ENCODE results near the gene DHX29.
A peak's percentile ranks its signal among the peaks of the same experiment; 100 is the strongest.
"Not testable (repeated sequence)": the region's sequence is repeated elsewhere in the genome, so short reads cannot be mapped to it uniquely, and the experiment has no call there.

Gene DHX29

DNA sequence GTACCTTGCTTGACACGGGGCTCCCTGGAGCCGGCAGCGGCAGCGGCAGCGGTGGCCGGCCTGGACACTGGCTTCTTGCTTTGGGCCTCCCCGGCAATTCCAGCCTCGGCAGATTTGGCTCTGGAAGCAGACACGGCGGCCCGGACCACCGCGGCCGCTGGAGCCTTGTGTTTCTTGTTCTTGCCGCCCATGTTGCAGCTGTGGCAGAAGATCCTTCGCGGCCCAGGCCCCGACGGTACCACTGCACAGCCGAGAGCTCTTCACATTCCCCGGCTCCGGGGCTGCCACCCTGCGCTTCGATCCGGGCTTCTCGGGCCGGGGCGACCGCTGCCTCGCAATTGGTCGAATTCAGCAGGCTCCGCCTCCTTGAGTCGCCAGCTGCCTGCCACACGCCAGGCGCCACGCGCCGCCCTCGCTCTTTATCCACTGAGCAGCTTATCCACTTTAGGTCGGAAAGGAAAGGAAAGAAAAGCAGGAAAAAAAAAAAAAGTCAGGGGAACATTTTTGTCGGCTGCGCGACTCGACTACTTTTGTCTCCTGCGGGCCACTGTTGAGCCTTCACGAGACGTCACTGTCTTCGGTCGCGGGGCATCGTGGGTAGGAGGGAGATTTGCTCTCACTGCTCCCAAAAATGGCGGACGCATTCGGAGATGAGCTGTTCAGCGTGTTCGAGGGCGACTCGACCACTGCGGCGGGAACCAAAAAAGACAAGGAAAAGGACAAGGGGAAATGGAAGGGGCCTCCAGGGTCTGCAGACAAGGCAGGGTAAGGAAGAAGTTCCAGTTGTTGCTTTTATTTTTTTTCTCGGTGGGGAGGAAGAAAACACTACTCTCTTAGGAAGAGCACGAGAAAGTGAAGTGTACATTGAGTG, at the start of gene DHX29, which contains the start of gene MTREX:
DHX29 (minus strand) TSS at position 312 of the 871 bp plus-strand sequence; CDS start at position 191, 121 bp downstream.
MTREX (plus strand) TSS at position 607 of the 871 bp plus-strand sequence; CDS start at position 632, 25 bp downstream.
- H3K4me3 ChIP-seq (ENCODE audit: low read depth, low read length): peak within 1 kb of the TSS; percentile 80
- peak; percentile 75 for DNase-seq (ENCODE audit: low read depth)

DNA sequence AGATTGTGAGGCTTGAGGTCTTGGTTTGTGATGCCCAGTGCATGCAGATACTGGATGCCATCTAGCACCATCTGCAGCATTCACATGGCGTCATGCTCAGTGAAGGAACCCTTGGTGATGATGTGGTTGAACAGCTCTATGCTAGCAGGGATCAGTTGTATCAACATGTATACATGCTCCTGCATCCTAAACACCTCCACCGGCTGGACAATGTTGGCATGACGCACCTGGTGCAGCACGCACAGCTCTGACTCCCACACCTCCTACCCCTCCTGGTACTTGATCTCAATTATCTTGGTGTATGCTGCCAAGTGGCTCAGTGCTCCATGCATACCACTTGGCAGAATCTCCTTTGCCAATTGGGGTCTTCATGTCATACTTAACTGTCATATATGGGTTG, 49.4 kb upstream of the DHX29 start:
- no peak for DNase-seq (ENCODE audit: low read depth)
- H3K4me3 ChIP-seq (ENCODE audit: low read depth, low read length): no peak overlapping the region

DNA sequence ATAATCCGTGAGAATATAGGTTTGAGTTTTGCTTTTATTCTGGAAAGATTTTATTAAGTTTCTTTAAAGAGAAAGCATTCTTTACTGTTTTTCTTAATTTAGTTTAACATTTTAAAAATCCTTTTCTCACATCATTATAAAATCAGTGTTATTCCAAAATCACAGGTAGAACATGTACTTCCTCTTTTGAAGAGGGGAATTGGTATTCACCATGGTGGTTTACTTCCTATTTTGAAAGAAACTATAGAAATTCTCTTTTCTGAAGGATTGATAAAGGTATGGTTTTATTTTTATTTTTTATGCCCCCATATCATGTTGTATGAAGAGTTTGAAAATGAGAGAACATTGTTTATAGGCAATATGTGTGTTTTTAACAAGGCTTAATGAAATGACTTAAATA, 43.3 kb upstream of the DHX29 start:
- H3K4me3 ChIP-seq (ENCODE audit: low read depth, low read length): no peak overlapping the region
- no peak for DNase-seq (ENCODE audit: low read depth)

- no peak overlapping the region for H3K4me3 ChIP-seq (ENCODE audit: low read depth, low read length)
These were observed 40.3 kb upstream of the DHX29 start for GRCh38 chr5:55347786-55348185.

GRCh38 chr5:55345327-55345726, 37.8 kb upstream of the DHX29 start:
- no peak overlapping the region for H3K4me3 ChIP-seq (ENCODE audit: low read depth, low read length)
- no peak for DNase-seq (ENCODE audit: low read depth)

More at GRCh38 chr5:55347786-55348185, 40.3 kb upstream of the DHX29 start:
- DNase-seq (ENCODE audit: low read depth): no peak

DNA sequence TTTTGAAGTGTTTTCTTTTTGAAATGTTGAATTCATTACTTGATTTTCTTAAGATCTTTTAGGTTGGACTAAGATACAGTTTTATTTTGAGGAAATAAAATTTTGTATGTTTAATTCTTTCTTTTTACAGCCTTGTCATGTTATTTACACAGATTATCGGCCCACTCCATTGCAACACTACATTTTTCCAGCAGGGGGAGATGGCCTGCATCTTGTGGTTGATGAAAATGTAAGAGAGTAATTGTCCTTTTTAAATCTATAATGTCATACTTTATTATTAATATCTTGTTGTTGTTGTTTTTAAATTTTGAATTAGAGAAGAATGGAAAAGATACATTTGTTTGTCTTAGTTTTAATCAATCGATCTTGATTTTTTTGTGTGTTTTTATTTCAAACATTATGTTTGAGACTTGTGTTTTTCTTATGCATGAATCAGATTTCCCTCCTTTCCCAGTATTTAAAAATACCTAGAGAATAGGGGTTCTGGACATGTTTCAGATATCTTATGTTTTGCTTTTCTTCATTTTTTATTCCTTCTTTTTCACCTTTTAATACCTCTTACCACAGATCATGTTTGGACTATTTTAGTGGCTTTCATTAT, 37.0 kb upstream of the DHX29 start:
- DNase-seq (ENCODE audit: low read depth): peak; percentile 22
- H3K4me3 ChIP-seq (ENCODE audit: low read depth, low read length): no peak overlapping the region

DNA sequence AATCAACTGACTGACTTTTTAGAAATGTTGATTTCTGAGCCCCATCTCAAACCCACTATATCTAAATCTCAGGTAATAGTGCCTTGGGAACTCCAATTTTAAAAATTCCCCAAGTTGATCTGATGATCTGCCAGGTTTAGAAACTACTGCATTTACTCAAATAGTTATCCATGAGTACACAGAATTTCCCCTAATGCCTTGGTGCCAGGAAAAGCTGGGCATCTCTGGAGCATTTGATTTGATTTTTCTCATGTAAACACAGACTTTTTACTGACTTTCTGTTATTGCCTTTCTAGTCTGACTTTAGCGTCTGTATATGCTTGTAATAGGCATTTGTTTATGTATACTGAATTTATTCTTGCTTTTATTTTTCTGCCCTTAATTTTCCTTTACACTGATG, 36.1 kb upstream of the DHX29 start:
- DNase-seq (ENCODE audit: low read depth): no peak
- no peak overlapping the region for H3K4me3 ChIP-seq (ENCODE audit: low read depth, low read length)

DNA sequence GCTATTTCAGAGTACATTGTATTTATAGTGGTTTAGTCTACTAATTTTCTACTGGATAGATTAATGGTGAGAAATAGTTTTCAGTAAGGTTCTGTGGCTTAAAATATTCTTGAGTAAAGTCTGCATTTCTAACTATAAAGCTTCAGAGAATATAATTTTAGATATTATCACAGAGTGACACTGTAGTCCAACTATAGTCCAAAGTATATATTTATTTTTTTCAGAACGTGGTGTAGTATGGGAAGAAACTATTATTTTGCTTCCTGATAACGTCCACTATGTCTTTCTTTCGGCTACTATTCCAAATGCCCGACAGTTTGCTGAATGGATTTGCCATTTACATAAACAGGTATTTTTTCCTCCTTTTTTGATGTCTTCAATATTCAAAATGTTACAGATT, 35.6 kb upstream of the DHX29 start:
- no peak overlapping the region for H3K4me3 ChIP-seq (ENCODE audit: low read depth, low read length)
- no peak for DNase-seq (ENCODE audit: low read depth)

DNA sequence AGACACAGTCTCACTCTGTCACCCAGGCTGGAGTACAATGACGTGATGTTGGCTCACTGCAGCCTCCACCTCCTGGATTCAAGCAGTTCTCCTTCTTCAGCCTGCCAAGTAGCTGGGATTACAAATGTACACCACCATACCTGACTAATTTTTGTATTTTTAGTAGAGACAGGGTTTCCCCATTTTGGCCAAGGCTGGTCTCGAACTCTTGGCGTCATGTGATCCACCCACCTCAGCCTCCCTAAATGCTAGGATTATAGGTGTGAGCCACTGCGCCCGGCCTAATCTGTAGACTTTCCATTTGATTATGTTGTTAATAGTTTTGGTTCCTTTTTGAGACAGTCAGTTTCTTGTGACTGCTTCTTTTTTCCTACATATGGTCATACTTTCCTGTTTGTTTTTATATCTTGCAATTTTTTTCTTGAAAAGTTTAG, 31.3 kb upstream of the DHX29 start:
- DNase-seq (ENCODE audit: low read depth): no peak
- H3K4me3 ChIP-seq (ENCODE audit: low read depth, low read length): no peak overlapping the region

GRCh38 chr5:55338092-55338613, 30.7 kb upstream of the DHX29 start:
- DNase-seq (ENCODE audit: low read depth): no peak
- no peak overlapping the region for H3K4me3 ChIP-seq (ENCODE audit: low read depth, low read length)

DNA sequence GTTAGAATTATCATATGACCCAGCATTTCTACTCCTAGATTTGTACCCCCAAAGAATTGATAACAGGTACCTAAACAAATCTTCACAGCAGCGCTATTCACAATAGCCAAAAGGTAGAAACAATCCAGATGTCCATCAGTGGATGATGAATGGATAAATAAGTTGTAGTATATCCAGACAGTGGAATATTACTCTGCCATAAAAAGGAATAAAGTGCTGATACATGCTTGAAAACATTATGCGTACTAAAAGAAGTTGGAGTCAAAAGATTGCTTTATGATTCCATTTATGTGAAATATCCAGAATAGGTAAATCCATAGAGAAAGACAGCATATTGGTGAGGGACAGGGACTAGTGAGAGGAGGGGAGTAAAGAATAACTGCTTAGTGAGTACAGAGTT, 26.3 kb upstream of the DHX29 start:
- no peak overlapping the region for H3K4me3 ChIP-seq (ENCODE audit: low read depth, low read length)
- no peak for DNase-seq (ENCODE audit: low read depth)

- H3K4me3 ChIP-seq (ENCODE audit: low read depth, low read length): no peak overlapping the region
- no peak for DNase-seq (ENCODE audit: low read depth)
These were observed 25.5 kb upstream of the DHX29 start for GRCh38 chr5:55333017-55333416.

DNA sequence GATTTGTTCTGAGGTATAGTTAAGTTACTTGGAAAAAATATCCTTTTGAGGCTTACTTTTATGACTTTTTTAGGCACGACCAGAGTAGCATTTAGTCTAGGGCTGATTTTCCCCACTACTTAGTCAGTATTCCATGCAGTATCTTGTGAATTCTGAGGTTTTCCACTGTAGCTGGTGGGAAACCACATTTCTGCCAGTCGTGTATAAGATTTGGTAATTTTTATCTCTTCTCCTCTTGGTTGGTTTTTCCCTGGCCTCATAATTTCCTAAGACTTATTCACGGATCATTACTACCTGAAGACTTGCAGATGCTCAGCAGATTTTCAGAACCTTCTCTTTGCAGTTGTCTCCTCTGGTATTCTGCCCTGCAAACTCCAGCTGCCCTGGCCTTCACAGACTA, 23.8 kb upstream of the DHX29 start:
- H3K4me3 ChIP-seq (ENCODE audit: low read depth, low read length): no peak overlapping the region
- no peak for DNase-seq (ENCODE audit: low read depth)

DNA sequence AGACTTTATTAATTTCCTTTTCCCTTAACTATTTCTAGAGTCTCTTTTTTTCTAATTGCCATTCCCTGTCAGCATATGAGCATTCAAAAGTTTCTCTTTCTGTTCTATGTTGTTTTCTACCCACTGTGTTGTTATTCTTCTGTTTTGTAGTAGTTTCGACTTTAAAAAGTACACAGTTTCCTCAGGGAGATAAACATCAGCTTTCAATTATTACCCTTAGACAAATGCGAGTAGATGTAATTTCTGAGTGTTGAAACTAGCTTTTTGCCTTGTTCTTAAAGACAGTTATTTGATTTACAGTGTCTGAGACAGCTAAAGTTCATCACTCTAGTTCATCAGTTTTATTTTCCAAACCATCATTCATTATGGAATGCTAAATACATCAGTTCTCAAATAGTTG, 19.8 kb upstream of the DHX29 start:
- DNase-seq (ENCODE audit: low read depth): no peak
- H3K4me3 ChIP-seq (ENCODE audit: low read depth, low read length): no peak overlapping the region

DNA sequence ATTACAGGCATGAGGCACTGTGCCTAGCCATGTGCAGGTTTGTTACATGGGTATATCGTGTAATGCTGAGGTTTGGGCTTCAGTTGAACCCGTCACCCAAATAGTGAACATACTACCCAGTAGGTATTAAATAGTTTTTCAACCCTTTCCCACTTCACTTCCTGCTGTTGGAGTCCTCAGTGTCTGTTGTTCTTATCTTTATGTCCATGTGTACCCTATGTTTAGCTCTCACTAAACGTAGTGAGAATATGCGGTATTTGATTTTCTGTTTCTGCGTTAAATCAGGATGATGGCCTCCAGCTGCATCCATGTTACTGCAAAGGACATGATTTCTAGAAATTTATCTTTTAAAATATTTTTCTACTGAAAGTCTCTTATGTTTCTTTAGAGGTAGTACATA, 18.1 kb upstream of the DHX29 start:
- no peak overlapping the region for H3K4me3 ChIP-seq (ENCODE audit: low read depth, low read length)
- DNase-seq (ENCODE audit: low read depth): no peak

DNA sequence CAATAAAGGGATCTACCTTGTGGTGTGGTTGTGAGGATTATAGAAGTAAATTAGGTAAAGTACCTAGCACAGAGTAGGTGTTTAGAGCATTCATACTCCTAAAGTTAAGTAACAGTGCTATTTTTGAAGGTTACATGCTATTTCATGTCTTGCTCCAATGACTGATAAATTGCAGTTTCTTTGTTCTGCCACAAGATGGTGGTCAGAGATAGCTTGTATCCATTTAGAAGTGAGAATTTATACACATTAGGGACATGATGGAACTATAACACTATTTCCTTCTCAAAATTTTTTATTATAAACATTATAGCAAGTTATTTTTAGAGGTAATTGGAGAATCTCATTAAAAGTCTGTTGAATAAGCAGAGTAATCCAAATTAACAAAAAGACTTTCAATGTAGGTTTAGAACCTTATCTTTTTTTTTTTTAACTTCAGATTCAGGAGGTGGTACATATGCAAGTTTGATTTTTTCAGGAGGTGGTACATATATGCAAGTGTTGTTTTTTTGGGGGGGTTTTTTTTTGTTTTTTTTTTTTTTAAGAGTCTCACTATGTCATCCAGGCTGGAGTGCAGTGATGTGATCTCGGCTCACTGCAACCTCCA, 17.4 kb upstream of the DHX29 start:
- H3K4me3 ChIP-seq (ENCODE audit: low read depth, low read length): no peak overlapping the region
- DNase-seq (ENCODE audit: low read depth): no peak

DNA sequence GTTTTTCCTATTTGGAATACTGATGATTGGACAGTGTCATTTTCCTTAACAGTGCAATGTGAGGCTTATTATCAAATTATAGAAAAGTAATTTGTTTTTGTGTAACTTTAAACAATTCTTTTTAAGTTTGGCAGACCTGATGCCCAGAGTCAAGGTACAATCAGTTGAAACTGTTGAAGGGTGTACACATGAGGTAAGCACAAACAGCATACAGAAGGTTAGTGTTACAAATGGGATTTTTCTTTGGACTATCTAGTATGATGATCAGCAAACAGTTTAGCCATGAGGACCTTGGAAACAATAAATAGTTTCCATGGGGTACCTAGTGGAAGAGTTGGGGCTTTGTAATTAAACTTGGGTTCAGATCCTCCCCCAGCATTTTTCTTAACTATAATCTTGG, 16.5 kb upstream of the DHX29 start:
- DNase-seq (ENCODE audit: low read depth): no peak
- H3K4me3 ChIP-seq (ENCODE audit: low read depth, low read length): no peak overlapping the region

GRCh38 chr5:55320571-55320970, 13.1 kb upstream of the DHX29 start:
- no peak overlapping the region for H3K4me3 ChIP-seq (ENCODE audit: low read depth, low read length)
- DNase-seq (ENCODE audit: low read depth): no peak

- DNase-seq (ENCODE audit: low read depth): no peak
- no peak overlapping the region for H3K4me3 ChIP-seq (ENCODE audit: low read depth, low read length)
These were observed 12.0 kb upstream of the DHX29 start for GRCh38 chr5:55319491-55319890.

- not testable (repeated sequence) for H3K4me3 ChIP-seq (ENCODE audit: low read depth, low read length); DNase-seq (ENCODE audit: low read depth)
These were observed 10.7 kb upstream of the DHX29 start for GRCh38 chr5:55318237-55318636.
